Measurements from ENCODE around the gene KITLG.

The KITLG gene

DNA sequence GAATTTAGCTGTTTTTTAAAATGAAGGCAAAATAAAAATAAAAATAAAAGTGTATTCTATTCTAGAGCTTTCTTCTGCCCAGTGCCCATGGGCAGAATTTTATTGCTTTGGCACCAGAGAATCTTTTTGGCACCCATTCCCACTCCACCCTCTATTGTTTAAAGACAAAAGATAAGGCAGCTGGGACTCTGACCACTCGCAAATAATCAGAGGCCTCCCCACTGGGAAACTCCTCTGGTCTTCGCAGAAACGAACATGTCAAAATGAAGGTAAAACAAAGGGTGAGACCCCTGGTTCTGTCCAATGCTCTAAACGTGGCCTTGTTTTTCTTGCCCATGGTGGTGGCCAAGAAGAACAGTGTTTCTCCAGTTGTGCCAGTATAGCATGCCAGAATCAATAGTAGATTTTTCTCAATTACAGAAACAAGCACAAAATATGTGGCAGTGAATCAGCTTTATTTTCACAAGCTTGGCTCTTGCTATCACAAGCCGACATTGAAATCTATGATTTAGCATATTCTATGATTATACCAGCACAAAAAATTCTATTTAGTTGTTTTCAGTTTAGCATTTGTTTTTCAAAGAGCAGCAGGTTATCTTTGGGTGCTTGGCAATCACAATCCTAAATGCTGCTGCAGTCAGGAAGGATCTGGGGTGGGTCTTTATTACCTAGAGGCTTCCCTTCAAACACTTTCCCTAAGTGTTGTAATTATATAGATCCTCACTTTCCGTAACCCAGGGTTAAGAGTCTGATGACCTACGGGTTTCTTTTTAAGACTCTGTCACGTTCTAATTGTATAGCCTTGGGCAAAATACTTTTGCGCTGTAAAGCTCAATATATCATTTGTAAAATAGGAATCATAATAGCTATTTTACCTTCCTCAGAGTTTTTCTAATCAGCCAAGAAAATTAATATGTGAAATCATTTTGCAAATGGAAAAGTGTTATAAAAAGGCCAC is 50.5 kb downstream of the KITLG start:
- no peaks in the 10 kb centered on the region for H3K9me3 ChIP-seq
- DNase-seq, result no peak
- no peak overlapping the region for H3K4me3 ChIP-seq (ENCODE audit: low read depth, low read length)
- H3K27me3 ChIP-seq, result no peaks in the 10 kb centered on the region
- H3K36me3 ChIP-seq, result no peaks in the 10 kb centered on the region
- TF ChIP-seq, protein P1, sequence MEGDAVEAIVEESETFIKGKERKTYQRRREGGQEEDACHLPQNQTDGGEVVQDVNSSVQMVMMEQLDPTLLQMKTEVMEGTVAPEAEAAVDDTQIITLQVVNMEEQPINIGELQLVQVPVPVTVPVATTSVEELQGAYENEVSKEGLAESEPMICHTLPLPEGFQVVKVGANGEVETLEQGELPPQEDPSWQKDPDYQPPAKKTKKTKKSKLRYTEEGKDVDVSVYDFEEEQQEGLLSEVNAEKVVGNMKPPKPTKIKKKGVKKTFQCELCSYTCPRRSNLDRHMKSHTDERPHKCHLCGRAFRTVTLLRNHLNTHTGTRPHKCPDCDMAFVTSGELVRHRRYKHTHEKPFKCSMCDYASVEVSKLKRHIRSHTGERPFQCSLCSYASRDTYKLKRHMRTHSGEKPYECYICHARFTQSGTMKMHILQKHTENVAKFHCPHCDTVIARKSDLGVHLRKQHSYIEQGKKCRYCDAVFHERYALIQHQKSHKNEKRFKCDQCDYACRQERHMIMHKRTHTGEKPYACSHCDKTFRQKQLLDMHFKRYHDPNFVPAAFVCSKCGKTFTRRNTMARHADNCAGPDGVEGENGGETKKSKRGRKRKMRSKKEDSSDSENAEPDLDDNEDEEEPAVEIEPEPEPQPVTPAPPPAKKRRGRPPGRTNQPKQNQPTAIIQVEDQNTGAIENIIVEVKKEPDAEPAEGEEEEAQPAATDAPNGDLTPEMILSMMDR (IDR thresholded peaks at IDR 0.05; ENCODE audit: low read depth, low read length), result no peak
- H3K4me1 ChIP-seq, result no peaks in the 10 kb centered on the region

GRCh38 chr12:88522961-88523360 is 57.3 kb downstream of the KITLG start:
- H3K4me1 ChIP-seq, result no peaks in the 10 kb centered on the region
- no peaks in the 10 kb centered on the region for H3K27me3 ChIP-seq
- no peaks in the 10 kb centered on the region for H3K9me3 ChIP-seq
- TF ChIP-seq, protein P1 (IDR thresholded peaks at IDR 0.05; ENCODE audit: low read depth, low read length), result no peak
- no peaks in the 10 kb centered on the region for H3K36me3 ChIP-seq
- no peak for DNase-seq
- no peak overlapping the region for H3K4me3 ChIP-seq (ENCODE audit: low read depth, low read length)

GRCh38 chr12:88520436-88520820 is 59.8 kb downstream of the KITLG start:
- Histone ChIP-seq H3K9me3 (no peaks in the 10 kb centered on the region), H3K4me3 (ENCODE audit: low read depth, low read length) (no peak overlapping the region), H3K4me1 (no peaks in the 10 kb centered on the region), H3K27me3 (no peaks in the 10 kb centered on the region), H3K36me3 (no peaks in the 10 kb centered on the region)
- DNase-seq, result no peak
- TF ChIP-seq, protein P1 (IDR thresholded peaks at IDR 0.05; ENCODE audit: low read depth, low read length), result no peak

GRCh38 chr12:88519802-88520435 is 60.4 kb downstream of the KITLG start:
- no peaks in the 10 kb centered on the region for H3K4me1 ChIP-seq
- no peaks in the 10 kb centered on the region for H3K9me3 ChIP-seq
- H3K4me3 ChIP-seq (ENCODE audit: low read depth, low read length), result no peak overlapping the region
- H3K27me3 ChIP-seq, result no peaks in the 10 kb centered on the region
- TF ChIP-seq, protein P1 (IDR thresholded peaks at IDR 0.05; ENCODE audit: low read depth, low read length), result no peak
- H3K36me3 ChIP-seq, result no peaks in the 10 kb centered on the region
- DNase-seq, result no peak

DNA sequence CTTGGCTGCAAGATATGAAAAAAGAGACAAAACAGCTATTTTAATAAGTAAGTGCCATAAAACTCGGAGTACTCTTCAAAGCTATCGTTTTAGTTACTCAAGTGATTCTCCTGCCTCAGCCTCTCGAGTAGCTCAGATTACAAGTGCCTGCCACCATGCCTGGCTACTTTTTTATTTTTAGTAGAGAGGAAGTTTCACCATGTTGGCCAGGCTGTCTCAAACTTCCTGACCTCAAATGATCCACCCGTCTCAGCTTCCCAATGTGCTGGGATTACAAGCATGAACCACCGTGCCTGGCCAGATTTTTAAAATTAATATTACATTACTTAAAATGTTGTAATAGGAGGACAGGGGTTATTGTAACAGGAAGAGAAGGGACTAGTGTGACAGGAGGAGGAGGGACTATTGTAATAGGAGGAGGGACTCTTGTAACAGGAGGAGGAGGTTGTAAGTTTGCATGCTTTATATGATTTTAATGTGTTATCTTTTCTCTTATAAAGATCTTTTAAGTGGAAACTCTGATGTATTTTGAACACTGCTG is 61.3 kb downstream of the KITLG start:
- Histone ChIP-seq H3K27me3 (no peaks in the 10 kb centered on the region), H3K9me3 (no peaks in the 10 kb centered on the region), H3K36me3 (no peaks in the 10 kb centered on the region), H3K4me3 (ENCODE audit: low read depth, low read length) (no peak overlapping the region), H3K4me1 (no peaks in the 10 kb centered on the region)
- TF ChIP-seq, protein P1 (IDR thresholded peaks at IDR 0.05; ENCODE audit: low read depth, low read length), result no peak
- DNase-seq, result no peak

All from BE2C (cell line).